H1 (cell line): ENCODE results near the gene CABCOCO1. TPM values are rescaled to one million over a fixed set of nuclear protein-coding genes. Genes with fewer than 3 reads are reported as not detected.

Experiments
- CTCF ChIA-PET: fragments of 300-600 bp; sonication (Branson Sonifier 250); formaldehyde crosslinking; loops from one replicate; lab custom pipeline; 2021; ENCODE audit not compliant: partially characterized antibody; lab: Charles Lee
- POLR2A ChIA-PET: fragments of 300-600 bp; sonication (Branson Sonifier 250); formaldehyde crosslinking; loops from one replicate; lab custom pipeline; 2021; ENCODE audit warnings: inconsistent platforms; ENCODE audit not compliant: partially characterized antibody; lab: Charles Lee
- DNase-seq, 2 experiments: peaks; one replicate each; pipeline versions ENCODE4 v3.0.0 to v3.0.0-alpha.2; 2010 to 2022; ENCODE audit warnings: low spot score in 2 of 2, low read depth in 1 of 2, mixed read lengths in 1 of 2
- FAIRE-seq: peaks from 2 replicates; lab custom pipeline; 2011; peaks lifted over from hg19 to GRCh38; lab: Jason Lieb, UNC
- H2AFZ ChIP-seq: 2 replicates; pipeline ENCODE4 v1.8.1; 2012; ENCODE audit warnings: low read length, inconsistent platforms
- H2AK5ac ChIP-seq: 2 replicates; pipeline ENCODE4 v1.6.1; 2013; ENCODE audit warnings: low read depth, low read length
- H2BK120ac ChIP-seq: replicated peaks from 2 replicates; pipeline ENCODE3; 2013; ENCODE audit warnings: low read depth, low read length, inconsistent platforms
- H2BK12ac ChIP-seq: 2 replicates; pipeline ENCODE4 v1.6.1; 2013; ENCODE audit warnings: low read depth, low read length
- H2BK15ac ChIP-seq: 2 replicates; pipeline ENCODE4 v1.6.1; 2013; ENCODE audit warnings: low read length
- H2BK20ac ChIP-seq: 2 replicates; pipeline ENCODE4 v1.6.1; 2013; ENCODE audit warnings: low read length
- H2BK5ac ChIP-seq: 2 replicates; pipeline ENCODE4 v1.6.1; 2013; ENCODE audit warnings: low read depth, low read length
- H3K14ac ChIP-seq: 2 replicates; pipeline ENCODE4 v1.6.1; 2013; ENCODE audit warnings: inconsistent platforms; ENCODE audit not compliant: insufficient read length
- H3K18ac ChIP-seq: 2 replicates; pipeline ENCODE4 v1.6.1; 2013; ENCODE audit warnings: low read length; ENCODE audit errors: extremely low read depth
- H3K23ac ChIP-seq: 2 replicates; pipeline ENCODE4 v1.6.1; 2013; ENCODE audit warnings: inconsistent platforms; ENCODE audit not compliant: insufficient read length
- H3K23me2 ChIP-seq: 2 replicates; pipeline ENCODE4 v1.6.1; 2013; ENCODE audit warnings: low read depth, low read length
- H3K27ac ChIP-seq: 2 replicates; pipeline ENCODE4 v1.6.1; 2011; ENCODE audit warnings: low read depth, low read length, inconsistent platforms
- H3K27me3 ChIP-seq, 4 experiments: replicated peaks in 1 of 4; 1 replicate in 1 of 4; 2 replicates in 3 of 4; pipeline versions ENCODE4 v1.6.1 to v1.8.1; 2011 to 2013; ENCODE audit warnings: low read length in 3 of 4, mild to moderate bottlenecking in 3 of 4, inconsistent platforms in 2 of 4, mixed read lengths in 2 of 4, moderate library complexity in 1 of 4; ENCODE audit not compliant: control insufficient read depth in 3 of 4, insufficient read depth in 3 of 4; ENCODE audit errors: extremely low read depth in 1 of 4
- H3K36me3 ChIP-seq, 4 experiments: 2 replicates each; pipeline versions ENCODE4 v1.6.1 to v1.8.1; 2011 to 2013; ENCODE audit warnings: mild to moderate bottlenecking in 4 of 4, low read length in 3 of 4, moderate library complexity in 2 of 4, control low read depth in 1 of 4, inconsistent platforms in 1 of 4; ENCODE audit not compliant: insufficient read depth in 4 of 4, control insufficient read depth in 2 of 4
- H3K4ac ChIP-seq: replicated peaks from 2 replicates; pipeline ENCODE3; 2013; ENCODE audit warnings: low read length, low read depth, mixed read lengths, inconsistent platforms; ENCODE audit not compliant: insufficient read length
- H3K4me1 ChIP-seq, 4 experiments: replicated peaks in 1 of 4; 1 replicate in 1 of 4; 2 replicates in 3 of 4; pipeline versions ENCODE4 v1.6.1 to v1.8.1; 2011 to 2013; ENCODE audit warnings: low read length in 3 of 4, inconsistent platforms in 2 of 4, mixed read lengths in 1 of 4; ENCODE audit not compliant: insufficient read depth in 4 of 4, control insufficient read depth in 3 of 4
- H3K4me2 ChIP-seq, 2 experiments: 2 replicates each; pipeline versions ENCODE4 v1.6.1 to v1.8.1; 2011 to 2013; ENCODE audit warnings: low read depth in 2 of 2, low read length in 2 of 2, control low read depth in 1 of 2, inconsistent platforms in 1 of 2, mild to moderate bottlenecking in 1 of 2; ENCODE audit not compliant: insufficient read depth in 1 of 2
- H3K4me3 ChIP-seq, 4 experiments: fragments of 200-600, 300-600 bp in 1 of 4; sonication (generic), shearing (Covaris generic), sonication (Bioruptor Twin) in 1 of 4; 2 replicates each; pipeline versions ENCODE4 v1.5.1 to v1.8.1; 2011 to 2016; ENCODE audit warnings: low read length in 4 of 4, low read depth in 3 of 4, control low read depth in 2 of 4, inconsistent platforms in 2 of 4, mild to moderate bottlenecking in 2 of 4, mixed read lengths in 1 of 4, moderate library complexity in 1 of 4; ENCODE audit not compliant: insufficient read depth in 2 of 4; ENCODE audit errors: extremely low read depth in 1 of 4
- H3K56ac ChIP-seq: replicated peaks from 2 replicates; pipeline ENCODE3; 2013; ENCODE audit warnings: low read depth, mild to moderate bottlenecking, mixed read lengths, low read length, inconsistent platforms; ENCODE audit not compliant: insufficient read length
- H3K79me1 ChIP-seq: 2 replicates; pipeline ENCODE4 v1.6.1; 2013; ENCODE audit warnings: low read depth, low read length, control low read depth
- H3K79me2 ChIP-seq, 2 experiments: 2 replicates each; pipeline versions ENCODE4 v1.6.1 to v1.8.1; 2012 to 2013; ENCODE audit warnings: low read length in 2 of 2, mild to moderate bottlenecking in 2 of 2, inconsistent platforms in 1 of 2; ENCODE audit not compliant: insufficient read depth in 2 of 2, control insufficient read depth in 1 of 2
- H3K9ac ChIP-seq, 4 experiments: replicated peaks in 1 of 4; 1 replicate in 1 of 4; 2 replicates in 3 of 4; pipeline versions ENCODE4 v1.6.1 to v1.8.1; 2011 to 2013; ENCODE audit warnings: low read depth in 3 of 4, low read length in 3 of 4, control low read depth in 2 of 4, mild to moderate bottlenecking in 2 of 4, moderate library complexity in 2 of 4, inconsistent platforms in 1 of 4; ENCODE audit errors: extremely low read depth in 1 of 4
- H3K9me3 ChIP-seq, 2 experiments: 2 replicates each; pipeline versions ENCODE4 v1.6.1 to v1.8.1; 2012 to 2013; ENCODE audit warnings: mild to moderate bottlenecking in 2 of 2, moderate library complexity in 2 of 2, control low read depth in 1 of 2, inconsistent platforms in 1 of 2, low read depth in 1 of 2, low read length in 1 of 2, mixed read lengths in 1 of 2; ENCODE audit not compliant: insufficient read depth in 2 of 2
- H4K20me1 ChIP-seq, 2 experiments: replicated peaks in 1 of 2; 2 replicates each; pipeline versions ENCODE3 to v1.8.1; 2011 to 2013; ENCODE audit warnings: inconsistent platforms in 2 of 2, low read length in 2 of 2, mild to moderate bottlenecking in 1 of 2; ENCODE audit not compliant: insufficient read depth in 2 of 2, control insufficient read depth in 1 of 2
- H4K5ac ChIP-seq: 2 replicates; pipeline ENCODE4 v1.6.1; 2013; ENCODE audit warnings: low read length, low read depth, mixed read lengths, inconsistent platforms; ENCODE audit not compliant: insufficient read length
- H4K8ac ChIP-seq: 2 replicates; pipeline ENCODE4 v1.8.0; 2013; ENCODE audit warnings: mild to moderate bottlenecking, moderate library complexity, low read length, inconsistent platforms; ENCODE audit not compliant: insufficient read depth; ENCODE audit errors: extremely low read depth
- H4K91ac ChIP-seq: replicated peaks from 2 replicates; pipeline ENCODE3; 2013; ENCODE audit warnings: low read length, mixed read lengths, inconsistent platforms; ENCODE audit not compliant: insufficient read length
- CBX8 ChIP-seq: fragments of 300-800, 300-1000 bp; sonication (generic); IDR thresholded peaks from 2 replicates; pipeline ENCODE4 v1.7.1; 2016; ENCODE audit warnings: low read depth, low read length, borderline replicate concordance
- FOSL1 ChIP-seq: IDR thresholded peaks from 2 replicates; pipeline ENCODE4 v1.6.1; 2011; ENCODE audit warnings: mild to moderate bottlenecking, low read depth, low read length, moderate library complexity; ENCODE audit not compliant: insufficient read depth
- JUND ChIP-seq: IDR thresholded peaks from 2 replicates; pipeline ENCODE4 v1.6.1; 2011; ENCODE audit warnings: mild to moderate bottlenecking, improper control_type of control experiment, low read length
- PHF8 ChIP-seq: fragments of 200-600 bp; sonication (generic); conservative IDR thresholded peaks from 2 replicates; pipeline ENCODE4 v1.7.1; 2012; ENCODE audit warnings: low read depth, mild to moderate bottlenecking, inconsistent platforms, low read length, moderate library complexity
- POLR2A ChIP-seq, 2 experiments: IDR thresholded peaks; 1 replicate in 1 of 2; 2 replicates in 1 of 2; pipeline ENCODE4 v1.6.1; 2011; ENCODE audit warnings: low read depth in 2 of 2, low read length in 2 of 2, mild to moderate bottlenecking in 2 of 2; ENCODE audit errors: control extremely low read depth in 1 of 2
- WGBS, 2 experiments: shearing (Covaris generic) in 1 of 2; methylation state at CpG; one replicate each; pipeline versions ENCODE4 v1.1.6 to v1.1.7; 2013 to 2015; ENCODE audit warnings: low lambda C conversion rate in 2 of 2, mixed read lengths in 2 of 2, inconsistent platforms in 1 of 2, low coverage in 1 of 2, missing lambda C conversion rate in 1 of 2; ENCODE audit not compliant: insufficient replicate concordance in 2 of 2, insufficient coverage in 1 of 2, insufficient read length in 1 of 2; ENCODE audit errors: extremely low coverage in 1 of 2, missing lambda C conversion rate in 1 of 2; 5-methylcytosine and 5-hydroxymethylcytosine counted together
- polyA plus RNA-seq, 7 experiments: library from polyadenylated mRNA; depleted of rRNA in 3 of 7; stranded (reverse) in 5 of 7; unstranded in 2 of 7; fragments of >200 nt in 5 of 7; fragments of 200-250 nt in 2 of 7; gene quantifications; 1 replicate in 5 of 7; 2 replicates in 1 of 7; 4 replicates in 1 of 7; pipeline versions ENCODE4 v1.2.1 to v1.2.3, GENCODE V29; 2011 to 2013; ENCODE audit warnings: missing spikeins in 2 of 7, mixed read lengths in 2 of 7
- total RNA-seq: library from RNA; stranded (reverse); fragmentation: NEBNext Ultra II Directional; extraction: Animal tissue kit (Norgen Biotek cat#: 25700); gene quantifications from 2 replicates; pipeline ENCODE4 v1.2.1, GENCODE V29; 2021
- TF ChIP-seq, protein P1 (sequence below): IDR thresholded peaks from 2 replicates; pipeline ENCODE4 v1.6.1; 2012; ENCODE audit warnings: inconsistent platforms
- TF ChIP-seq, protein P2 (sequence below): IDR thresholded peaks from 2 replicates; pipeline ENCODE4 v1.6.1; 2011; ENCODE audit warnings: low read depth, mild to moderate bottlenecking, low read length; ENCODE audit not compliant: insufficient read depth

CABCOCO1 gene
- total and polyA plus RNA-seq, 2 of the 8 experiments (the other 6 are each of a cell fraction or from before 2014, with no cell fraction given), result not detected

DNA sequence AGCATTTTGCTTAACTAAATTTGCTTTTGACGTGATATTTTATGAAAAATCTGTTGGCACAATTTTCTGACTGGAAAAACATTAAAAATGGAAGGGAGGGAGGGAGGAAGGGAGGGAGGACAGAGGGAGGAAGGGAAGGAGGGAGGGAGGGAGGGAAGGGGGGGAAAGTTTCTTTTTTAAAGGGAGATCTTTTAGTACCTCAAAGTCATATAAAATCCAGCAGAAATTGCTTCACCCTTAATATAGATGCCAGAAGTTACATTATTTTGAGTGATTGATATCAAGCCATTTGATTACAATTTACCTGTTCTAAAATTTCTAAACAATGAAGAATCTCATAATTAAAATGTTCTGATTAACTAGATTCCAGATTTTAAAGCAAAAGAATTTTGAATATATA lies 68.9 kb downstream of the CABCOCO1 start:
- ChIA-PET POLR2A (no interaction called here), CTCF (interaction anchor here (9.2 kb wide), 1 partner anchor 17 kb away, joined by 49 read pairs; no protein-coding TSS in a partner anchor)
- DNase-seq (no peak), FAIRE-seq (no peak)
- H2BK12ac ChIP-seq, result no peak overlapping the region
- H3K4me2 ChIP-seq, result no peak overlapping the region
- H2BK15ac ChIP-seq, result no peak overlapping the region
- no peak overlapping the region for H3K27ac ChIP-seq
- no peaks in the 10 kb centered on the region for H3K9me3 ChIP-seq
- H3K4me3 ChIP-seq, result no peak overlapping the region
- no peak overlapping the region for H4K5ac ChIP-seq
- no peak overlapping the region for H2BK120ac ChIP-seq
- no peaks in the 10 kb centered on the region for H3K36me3 ChIP-seq
- H3K79me1 ChIP-seq, result no peaks in the 10 kb centered on the region
- H3K4me1 ChIP-seq, result no peaks in the 10 kb centered on the region
- H2AK5ac ChIP-seq, result no peak overlapping the region
- WGBS, 2 experiments, result 92% methylated on average over 1 of the region's 1 CpG; no CpG with 5 or more reads in 1 of the 2 experiments
- no peaks in the 10 kb centered on the region for H3K79me2 ChIP-seq
- H4K8ac ChIP-seq, result no peak overlapping the region
- H3K27me3 ChIP-seq, result no peaks in the 10 kb centered on the region
- no peak overlapping the region for H3K9ac ChIP-seq
- H4K20me1 ChIP-seq, result no peaks in the 10 kb centered on the region
- H4K91ac ChIP-seq, result no peak overlapping the region
- no peak overlapping the region for H3K23ac ChIP-seq
- no peak overlapping the region for H3K18ac ChIP-seq
- no peak overlapping the region for H2BK5ac ChIP-seq
- no peak overlapping the region for H3K56ac ChIP-seq
- H3K23me2 ChIP-seq, result no peaks in the 10 kb centered on the region; the same call in 1 of the 2 replicates
- H2BK20ac ChIP-seq, result no peak overlapping the region
- H3K4ac ChIP-seq, result no peak overlapping the region
- no peak overlapping the region for H3K14ac ChIP-seq
- no peak for TF ChIP-seq PHF8
- TF ChIP-seq POLR2A (IDR thresholded peaks at IDR 0.05; ENCODE audit: control extremely low read depth in 1 of 2, low read depth in 2 of 2, low read length in 2 of 2), result no peak
- TF ChIP-seq, protein P1, sequence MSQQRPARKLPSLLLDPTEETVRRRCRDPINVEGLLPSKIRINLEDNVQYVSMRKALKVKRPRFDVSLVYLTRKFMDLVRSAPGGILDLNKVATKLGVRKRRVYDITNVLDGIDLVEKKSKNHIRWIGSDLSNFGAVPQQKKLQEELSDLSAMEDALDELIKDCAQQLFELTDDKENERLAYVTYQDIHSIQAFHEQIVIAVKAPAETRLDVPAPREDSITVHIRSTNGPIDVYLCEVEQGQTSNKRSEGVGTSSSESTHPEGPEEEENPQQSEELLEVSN, result no peak
- TF ChIP-seq, protein P2, sequence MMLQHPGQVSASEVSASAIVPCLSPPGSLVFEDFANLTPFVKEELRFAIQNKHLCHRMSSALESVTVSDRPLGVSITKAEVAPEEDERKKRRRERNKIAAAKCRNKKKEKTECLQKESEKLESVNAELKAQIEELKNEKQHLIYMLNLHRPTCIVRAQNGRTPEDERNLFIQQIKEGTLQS, result no peak
- no peak for TF ChIP-seq JUND
- no peak for TF ChIP-seq CBX8
- no peak for TF ChIP-seq FOSL1
- no peak overlapping the region for H2AFZ ChIP-seq
